LHCN-M2 (cell line): ENCODE results near the gene SETBP1. TPM values are rescaled to one million over a fixed set of nuclear protein-coding genes. Genes with fewer than 3 reads are reported as not detected.

Experiments used
- DNase-seq: peaks from one replicate; pipeline ENCODE4 v3.0.0-alpha.2; 2012; ENCODE audit warnings: low read depth
- total RNA-seq: library from RNA; depleted of rRNA; stranded (reverse); fragments of >200 nt; gene quantifications from 2 replicates; pipeline ENCODE4 v1.2.3, GENCODE V29; 2014

The SETBP1 gene
- total RNA-seq, 1 experiment from 2014 or later: 1.6 TPM

- DNase-seq: peak; percentile 83
Observed at GRCh38 chr18:44679056-44679913, 1.4 kb upstream of the SETBP1 start.

GRCh38 chr18:44679914-44680272 is 795 bp upstream of the SETBP1 start:
- DNase-seq: peak; percentile 58

GRCh38 chr18:44681076-44681970 is 635 bp downstream of the SETBP1 start:
- peak; percentile 3 for DNase-seq

- no peak for DNase-seq
Observed at GRCh38 chr18:44682201-44682870, 1.6 kb downstream of the SETBP1 start.

- no peak for DNase-seq
Observed at GRCh38 chr18:44682871-44683221, 2.2 kb downstream of the SETBP1 start.

- DNase-seq: no peak
Observed at GRCh38 chr18:44683556-44683955, 2.9 kb downstream of the SETBP1 start.

GRCh38 chr18:44685296-44685695 is 4.6 kb downstream of the SETBP1 start:
- no peak for DNase-seq

- no peak for DNase-seq
Observed at GRCh38 chr18:44686156-44686555, 5.5 kb downstream of the SETBP1 start.

- no peak for DNase-seq
Observed at GRCh38 chr18:44687421-44687820, 6.7 kb downstream of the SETBP1 start.

GRCh38 chr18:44689736-44690135 is 9.0 kb downstream of the SETBP1 start:
- no peak for DNase-seq

- DNase-seq: no peak
Observed at GRCh38 chr18:44691148-44691925, 10.6 kb downstream of the SETBP1 start.

GRCh38 chr18:44693030-44693784 is 12.5 kb downstream of the SETBP1 start:
- no peak for DNase-seq

GRCh38 chr18:44695503-44695902 is 14.8 kb downstream of the SETBP1 start:
- no peak for DNase-seq

- DNase-seq: no peak
Observed at GRCh38 chr18:44696892-44697291, 16.2 kb downstream of the SETBP1 start.

GRCh38 chr18:44697315-44697714 is 16.6 kb downstream of the SETBP1 start:
- DNase-seq: no peak

GRCh38 chr18:44698518-44698917 is 17.8 kb downstream of the SETBP1 start:
- no peak for DNase-seq

- no peak for DNase-seq
Observed at GRCh38 chr18:44699572-44700261, 19.0 kb downstream of the SETBP1 start.

- DNase-seq: no peak
Observed at GRCh38 chr18:44700652-44701051, 20.0 kb downstream of the SETBP1 start.

GRCh38 chr18:44701227-44701626 is 20.5 kb downstream of the SETBP1 start:
- no peak for DNase-seq

- no peak for DNase-seq
Observed at GRCh38 chr18:44702594-44702993, 21.9 kb downstream of the SETBP1 start.
